CD8-positive, alpha-beta memory T cell (primary cell): ENCODE data around the gene FNIP1. TPM values are rescaled to one million over a fixed set of nuclear protein-coding genes. Genes with fewer than 3 reads are reported as not detected.

Experiments used
- CTCF ChIA-PET: fragments of 350-600 bp; sonication (Branson Sonifier 250); formaldehyde crosslinking; loops from one replicate; lab custom pipeline; 2021; ENCODE audit warnings: antibody characterized with exemption; lab: Charles Lee
- POLR2A ChIA-PET: fragments of 350-600 bp; sonication (Branson Sonifier 250); formaldehyde crosslinking; loops from one replicate; lab custom pipeline; 2021; ENCODE audit warnings: antibody characterized with exemption; lab: Charles Lee
- DNase-seq, 5 donors: peaks; one replicate each; pipeline versions ENCODE4 v3.0.0 to v3.0.0-alpha.2; 2020 to 2022; ENCODE audit warnings: mixed read lengths in 1 of 5
- H3K27ac ChIP-seq: one replicate; pipeline ENCODE4 v1.7.0; 2013; ENCODE audit warnings: low read depth, mild to moderate bottlenecking, low read length, moderate library complexity
- H3K27me3 ChIP-seq: 2 replicates; pipeline ENCODE4 v1.7.0; 2013; ENCODE audit warnings: low read length, mild to moderate bottlenecking; ENCODE audit not compliant: insufficient read depth, poor library complexity, severe bottlenecking
- H3K36me3 ChIP-seq: 2 replicates; pipeline ENCODE4 v1.7.0; 2013; ENCODE audit warnings: mild to moderate bottlenecking, low read length, moderate library complexity; ENCODE audit not compliant: insufficient read depth
- H3K4me1 ChIP-seq: 2 replicates; pipeline ENCODE4 v1.7.0; 2013; ENCODE audit warnings: mild to moderate bottlenecking, low read length, moderate library complexity; ENCODE audit not compliant: insufficient read depth
- H3K4me3 ChIP-seq: 2 replicates; pipeline ENCODE4 v1.7.0; 2013; ENCODE audit warnings: mild to moderate bottlenecking, low read length
- H3K9me3 ChIP-seq: 2 replicates; pipeline ENCODE4 v1.7.0; 2013; ENCODE audit warnings: mild to moderate bottlenecking, low read length
- H3K27ac Mint-ChIP-seq, 8 donors: one replicate each; pipeline ENCODE4 v1.8.0; 2020 to 2021; ENCODE audit warnings: mixed read lengths in 8 of 8, mild to moderate bottlenecking in 6 of 8, inconsistent platforms in 3 of 8, moderate library complexity in 3 of 8
- H3K27me3 Mint-ChIP-seq, 2 donors: one replicate each; pipeline ENCODE4 v1.8.0; 2020 to 2021; ENCODE audit warnings: mixed read lengths in 2 of 2, mild to moderate bottlenecking in 1 of 2, moderate library complexity in 1 of 2
- H3K36me3 Mint-ChIP-seq, 3 donors: one replicate each; pipeline ENCODE4 v1.8.0; 2020 to 2021; ENCODE audit warnings: mixed read lengths in 3 of 3, inconsistent platforms in 1 of 3, mild to moderate bottlenecking in 1 of 3
- H3K4me1 Mint-ChIP-seq, 3 donors: one replicate each; pipeline ENCODE4 v1.8.0; 2020 to 2021; ENCODE audit warnings: mixed read lengths in 3 of 3, inconsistent platforms in 1 of 3, mild to moderate bottlenecking in 1 of 3
- H3K4me3 Mint-ChIP-seq, 7 donors: one replicate each; pipeline ENCODE4 v1.8.0; 2020 to 2021; ENCODE audit warnings: mixed read lengths in 7 of 7, mild to moderate bottlenecking in 6 of 7, moderate library complexity in 4 of 7, inconsistent platforms in 2 of 7
- H3K9me3 Mint-ChIP-seq, 5 donors: one replicate each; pipeline ENCODE4 v1.8.0; 2020 to 2022; ENCODE audit warnings: mixed read lengths in 5 of 5, mild to moderate bottlenecking in 3 of 5, moderate library complexity in 2 of 5, inconsistent platforms in 1 of 5
- polyA plus RNA-seq: library from polyadenylated mRNA; unstranded; fragments of 300-500 nt; fragmentation: Illumina TruSeq; gene quantifications from one replicate; pipeline ENCODE4 v1.2.3, GENCODE V29; 2021
- total RNA-seq, 2 experiments: library from RNA; stranded (reverse); gene quantifications; one replicate each; pipeline ENCODE4 v1.2.3, GENCODE V29; 2021

FNIP1 gene
- total and polyA plus RNA-seq, 3 experiments from 2014 or later, result 8.8 to 16.0 (median 15.9) TPM

DNA sequence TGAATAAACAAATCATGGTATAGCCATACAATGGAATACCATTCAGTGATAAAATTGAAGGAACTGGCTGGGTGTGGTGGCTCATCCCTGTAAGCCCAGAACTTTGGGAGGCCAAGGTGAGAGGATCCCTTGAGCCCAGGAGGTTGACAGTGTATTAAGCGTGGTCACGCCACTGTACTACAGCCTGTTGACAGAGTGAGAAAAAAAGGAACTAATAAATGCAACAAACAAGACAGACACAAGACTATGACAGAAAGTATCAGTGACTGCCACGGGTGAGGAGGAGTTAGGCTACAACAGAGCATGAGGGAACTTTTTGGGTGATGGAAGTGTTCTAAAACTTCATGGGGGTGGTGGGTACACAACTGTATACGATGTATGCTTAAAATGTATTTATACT is 2.2 kb downstream of the FNIP1 start:
- H3K27ac Mint-ChIP-seq, result peak overlapping the region in 5 of 8 donors; percentile 17 to 100 (median 44)
- peaks cover 0 to 13% (median 2%) of the 10 kb centered on the region in 3 donors for H3K36me3 Mint-ChIP-seq
- H3K4me3 Mint-ChIP-seq, result peak overlapping the region in 6 of 7 donors; percentile 6 to 96 (median 64)
- peaks cover 47 to 64% (median 62%) of the 10 kb centered on the region in 3 donors for H3K4me1 Mint-ChIP-seq
- Histone ChIP-seq H3K4me3 (peak overlapping the region; percentile 31), H3K4me1 (peaks cover 21% of the 10 kb centered on the region), H3K36me3 (no peaks in the 10 kb centered on the region), H3K27me3 (no peaks in the 10 kb centered on the region), H3K27ac (no peak overlapping the region), H3K9me3 (no peaks in the 10 kb centered on the region)
- no peaks in the 10 kb centered on the region for H3K27me3 Mint-ChIP-seq
- ChIA-PET POLR2A (no interaction called here), CTCF (no interaction called here)
- no peaks in the 10 kb centered on the region for H3K9me3 Mint-ChIP-seq
- DNase-seq, result no peak

DNA sequence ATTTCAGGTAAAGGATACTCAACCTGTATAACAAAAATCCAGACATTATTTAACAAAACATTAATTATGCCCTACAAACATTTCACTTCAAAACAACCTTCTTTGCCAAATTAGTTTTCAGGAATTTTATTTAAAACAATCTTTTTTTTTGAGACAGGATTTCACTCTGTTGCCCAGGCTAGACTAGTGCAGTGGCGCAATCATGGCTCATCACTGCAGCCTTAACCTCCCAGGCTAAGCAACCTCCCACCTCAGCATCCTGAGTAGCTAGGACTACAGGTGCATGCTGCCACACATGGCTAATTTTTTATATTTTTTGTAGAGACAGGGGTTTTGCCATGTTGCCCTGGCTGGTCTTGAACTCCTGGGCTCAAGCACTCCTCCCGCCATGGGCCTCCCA is 3.9 kb downstream of the FNIP1 start:
- Mint-ChIP-seq H3K27ac (peak overlapping the region in 1 of 8 donors; percentile 23), H3K27me3 (no peaks in the 10 kb centered on the region), H3K4me3 (no peak overlapping the region), H3K9me3 (no peaks in the 10 kb centered on the region), H3K4me1 (peaks cover 50 to 73% (median 70%) of the 10 kb centered on the region in 3 donors), H3K36me3 (peaks cover 0 to 15% (median 7%) of the 10 kb centered on the region in 3 donors)
- ChIA-PET POLR2A (no interaction called here), CTCF (no interaction called here)
- H3K27ac ChIP-seq, result no peak overlapping the region
- no peak overlapping the region for H3K4me3 ChIP-seq
- no peaks in the 10 kb centered on the region for H3K27me3 ChIP-seq
- H3K9me3 ChIP-seq, result no peaks in the 10 kb centered on the region
- no peaks in the 10 kb centered on the region for H3K36me3 ChIP-seq
- H3K4me1 ChIP-seq, result peaks cover 22% of the 10 kb centered on the region
- DNase-seq, result no peak

DNA sequence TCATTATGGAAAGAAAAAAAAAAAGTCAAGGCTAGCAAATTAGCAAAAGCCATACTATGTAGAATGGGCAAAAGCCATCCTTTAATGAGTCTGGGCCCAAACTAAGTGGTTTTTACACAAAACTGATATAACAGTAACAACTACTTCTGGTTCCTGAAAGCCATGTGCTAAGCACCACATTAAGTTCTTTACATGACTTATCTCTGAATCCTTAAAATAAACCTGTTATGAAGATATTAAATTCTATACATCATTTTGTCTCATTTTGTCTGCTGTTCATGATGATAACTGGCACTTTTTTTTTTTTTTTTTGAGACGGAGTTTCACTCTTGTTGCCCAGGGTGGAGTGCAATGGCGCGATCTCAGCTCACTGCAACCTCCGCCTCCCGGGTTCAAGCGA is 5.0 kb downstream of the FNIP1 start:
- no peaks in the 10 kb centered on the region for H3K27me3 Mint-ChIP-seq
- CTCF ChIA-PET, result no interaction called here
- no peak overlapping the region for H3K4me3 Mint-ChIP-seq
- DNase-seq, result no peak
- H3K4me1 ChIP-seq, result peaks cover 19% of the 10 kb centered on the region
- POLR2A ChIA-PET, result no interaction called here
- peaks cover 52 to 78% (median 75%) of the 10 kb centered on the region in 3 donors for H3K4me1 Mint-ChIP-seq
- no peaks in the 10 kb centered on the region for H3K27me3 ChIP-seq
- H3K36me3 ChIP-seq, result no peaks in the 10 kb centered on the region
- no peak overlapping the region for H3K27ac Mint-ChIP-seq
- no peaks in the 10 kb centered on the region for H3K9me3 Mint-ChIP-seq
- H3K36me3 Mint-ChIP-seq, result peaks cover 0 to 11% (median 10%) of the 10 kb centered on the region in 3 donors
- no peaks in the 10 kb centered on the region for H3K9me3 ChIP-seq
- no peak overlapping the region for H3K4me3 ChIP-seq
- no peak overlapping the region for H3K27ac ChIP-seq

DNA sequence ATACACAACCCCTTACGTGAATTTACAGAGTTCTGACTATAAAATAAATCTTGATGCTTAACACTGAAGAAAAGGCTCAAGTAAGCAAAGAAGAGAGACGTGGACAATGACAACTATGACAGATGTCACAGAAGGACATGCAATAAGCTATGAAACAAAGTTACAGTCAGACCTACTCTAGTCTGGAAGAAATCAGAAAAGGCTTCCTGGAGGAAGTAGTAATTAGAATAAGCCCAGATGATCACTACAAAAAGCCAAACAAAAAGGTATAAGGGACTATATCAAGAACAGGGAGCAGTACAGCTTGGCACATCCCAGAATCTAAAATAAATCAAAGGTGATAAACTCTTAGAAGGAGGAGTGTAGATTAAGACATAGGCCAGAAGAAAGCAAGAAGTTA is 6.3 kb downstream of the FNIP1 start:
- no peak overlapping the region for H3K27ac ChIP-seq
- peaks cover 16% of the 10 kb centered on the region for H3K4me1 ChIP-seq
- H3K4me3 Mint-ChIP-seq, result no peak overlapping the region
- no peak for DNase-seq
- peaks cover 51 to 76% (median 75%) of the 10 kb centered on the region in 3 donors for H3K4me1 Mint-ChIP-seq
- ChIA-PET POLR2A (no interaction called here), CTCF (no interaction called here)
- H3K27me3 Mint-ChIP-seq, result no peaks in the 10 kb centered on the region
- no peak overlapping the region for H3K4me3 ChIP-seq
- H3K27me3 ChIP-seq, result no peaks in the 10 kb centered on the region
- no peaks in the 10 kb centered on the region for H3K9me3 Mint-ChIP-seq
- H3K27ac Mint-ChIP-seq, result peak overlapping the region in 3 of 8 donors; percentile 2 to 42 (median 2)
- peaks cover 0 to 10% (median 5%) of the 10 kb centered on the region in 3 donors for H3K36me3 Mint-ChIP-seq
- H3K9me3 ChIP-seq, result no peaks in the 10 kb centered on the region
- H3K36me3 ChIP-seq, result no peaks in the 10 kb centered on the region

DNA sequence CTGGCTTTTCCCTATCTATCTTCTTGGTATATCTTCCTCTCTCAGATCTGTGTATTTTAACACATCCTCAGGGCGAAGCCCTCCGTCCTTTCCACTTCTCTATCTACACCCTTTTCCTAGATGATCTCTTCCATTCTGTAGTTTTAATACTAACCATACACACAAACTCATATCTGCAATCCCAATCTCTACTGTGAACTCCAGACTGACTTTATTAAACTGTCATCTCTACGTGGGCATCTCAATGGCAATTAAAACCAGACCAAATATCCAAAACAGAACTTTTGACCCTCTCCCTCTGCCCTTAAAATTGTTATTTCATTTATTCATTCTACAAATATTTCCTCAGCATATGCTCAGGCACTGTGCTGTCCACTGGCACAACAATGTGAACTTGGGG is 7.1 kb downstream of the FNIP1 start:
- H3K4me1 Mint-ChIP-seq, result peaks cover 44 to 68% (median 67%) of the 10 kb centered on the region in 3 donors
- H3K27me3 Mint-ChIP-seq, result no peaks in the 10 kb centered on the region
- ChIA-PET POLR2A (no interaction called here), CTCF (no interaction called here)
- Histone ChIP-seq H3K4me3 (no peak overlapping the region), H3K27ac (no peak overlapping the region), H3K9me3 (no peaks in the 10 kb centered on the region), H3K4me1 (peaks cover 12% of the 10 kb centered on the region), H3K36me3 (no peaks in the 10 kb centered on the region), H3K27me3 (no peaks in the 10 kb centered on the region)
- no peak overlapping the region for H3K4me3 Mint-ChIP-seq
- H3K9me3 Mint-ChIP-seq, result no peaks in the 10 kb centered on the region
- peaks cover 0 to 10% (median 4%) of the 10 kb centered on the region in 3 donors for H3K36me3 Mint-ChIP-seq
- no peak overlapping the region for H3K27ac Mint-ChIP-seq
- no peak for DNase-seq

DNA sequence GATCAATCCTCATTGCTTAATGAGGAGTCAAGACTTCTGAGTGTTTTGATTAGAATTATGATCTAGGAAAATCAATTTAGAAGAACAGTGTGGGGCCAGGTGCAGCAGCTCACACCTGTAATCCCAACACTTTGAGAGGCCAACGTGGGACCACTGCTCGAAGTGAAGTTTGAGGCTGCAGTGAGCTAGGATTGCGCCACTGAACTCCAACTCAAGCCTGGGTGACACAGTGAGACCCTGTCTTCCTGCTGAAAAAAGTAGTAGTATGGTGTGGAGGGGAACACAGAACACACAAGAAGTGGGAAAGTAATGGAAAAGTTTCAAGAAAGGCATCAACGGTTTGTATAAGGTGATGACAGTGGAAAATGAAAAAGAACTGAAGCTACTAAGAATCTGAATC is 9.1 kb downstream of the FNIP1 start:
- no peak overlapping the region for H3K4me3 ChIP-seq
- POLR2A ChIA-PET, result interaction anchor here (0.6 kb wide), 1 partner anchor 131 kb away, joined by 7 read pairs; no protein-coding TSS in a partner anchor
- H3K4me1 ChIP-seq, result peaks cover 6% of the 10 kb centered on the region
- no peak overlapping the region for H3K27ac ChIP-seq
- H3K27ac Mint-ChIP-seq, result peak overlapping the region in 3 of 8 donors; percentile 13 to 35 (median 14)
- peaks cover 47 to 64% (median 58%) of the 10 kb centered on the region in 3 donors for H3K4me1 Mint-ChIP-seq
- no peaks in the 10 kb centered on the region for H3K27me3 ChIP-seq
- no peaks in the 10 kb centered on the region for H3K9me3 Mint-ChIP-seq
- DNase-seq, result no peak
- H3K9me3 ChIP-seq, result no peaks in the 10 kb centered on the region
- CTCF ChIA-PET, result no interaction called here
- no peaks in the 10 kb centered on the region for H3K36me3 ChIP-seq
- peaks cover 0 to 12% (median 4%) of the 10 kb centered on the region in 3 donors for H3K36me3 Mint-ChIP-seq
- H3K4me3 Mint-ChIP-seq, result peak overlapping the region in 2 of 7 donors; percentile 9 to 10
- H3K27me3 Mint-ChIP-seq, result no peaks in the 10 kb centered on the region

DNA sequence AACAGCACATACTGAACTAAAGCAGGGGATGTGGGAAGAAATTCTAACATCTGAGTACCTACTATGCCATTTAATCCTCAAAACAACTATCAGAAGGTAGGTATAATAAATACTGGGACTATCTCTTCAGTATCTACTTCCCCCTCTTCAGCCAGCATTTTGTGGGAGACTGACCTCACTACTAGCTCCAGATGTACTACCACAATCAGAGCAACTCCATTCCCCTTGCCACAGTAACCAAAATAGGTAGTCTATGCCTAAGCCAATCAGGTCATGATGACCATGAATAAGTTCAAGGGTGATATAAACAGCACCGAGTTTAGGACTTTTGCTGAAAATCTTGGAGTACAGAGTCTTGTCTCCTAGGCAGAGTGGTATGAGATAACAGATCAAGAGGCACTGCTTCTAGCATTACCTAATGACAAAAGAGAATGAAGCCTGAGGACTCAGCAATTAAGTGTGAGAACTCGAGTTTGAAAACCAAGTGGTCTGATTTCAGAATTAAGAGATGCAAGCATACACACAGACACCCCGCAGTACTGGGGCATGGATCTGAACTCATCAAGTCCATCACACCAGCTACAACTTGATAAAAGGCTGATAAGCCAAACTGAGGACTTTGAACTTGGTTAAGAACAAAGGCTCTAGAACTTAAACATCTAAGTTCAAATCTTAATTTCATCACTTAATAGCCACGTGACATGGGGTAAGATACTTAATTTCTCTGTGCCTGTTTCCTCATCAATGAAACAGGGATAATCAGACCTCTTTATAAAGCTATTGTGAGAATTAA is 9.7 kb downstream of the FNIP1 start:
- no peaks in the 10 kb centered on the region for H3K9me3 ChIP-seq
- H3K27ac Mint-ChIP-seq, result peak overlapping the region in 1 of 8 donors; percentile 14
- CTCF ChIA-PET, result no interaction called here
- no peak overlapping the region for H3K27ac ChIP-seq
- no peaks in the 10 kb centered on the region for H3K9me3 Mint-ChIP-seq
- POLR2A ChIA-PET, result no interaction called here
- no peak overlapping the region for H3K4me3 ChIP-seq
- H3K27me3 Mint-ChIP-seq, result no peaks in the 10 kb centered on the region
- peaks cover 45 to 65% (median 62%) of the 10 kb centered on the region in 3 donors for H3K4me1 Mint-ChIP-seq
- DNase-seq, result no peak
- peaks cover 0 to 12% (median 4%) of the 10 kb centered on the region in 3 donors for H3K36me3 Mint-ChIP-seq
- no peak overlapping the region for H3K4me3 Mint-ChIP-seq
- H3K4me1 ChIP-seq, result peaks cover 6% of the 10 kb centered on the region
- no peaks in the 10 kb centered on the region for H3K36me3 ChIP-seq
- H3K27me3 ChIP-seq, result no peaks in the 10 kb centered on the region

DNA sequence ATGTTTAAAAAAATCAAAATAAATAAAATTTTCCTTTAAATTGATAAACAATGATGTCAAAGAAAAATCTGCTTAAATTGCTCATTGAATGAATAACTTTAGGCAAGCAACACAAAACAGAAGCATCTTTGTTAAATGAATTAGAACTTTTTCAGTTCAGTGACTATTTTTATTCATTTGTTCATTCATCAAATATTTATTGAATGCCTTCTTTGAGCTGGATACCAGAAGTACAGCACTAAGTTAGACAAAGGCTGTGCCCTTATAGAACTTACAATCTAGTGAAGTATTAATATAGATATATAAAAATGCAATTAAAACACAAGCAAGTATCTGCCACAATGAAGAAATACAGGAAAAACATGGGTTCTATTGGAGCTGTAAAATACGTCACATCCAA is 10.8 kb downstream of the FNIP1 start:
- Mint-ChIP-seq H3K4me1 (peaks cover 42 to 67% (median 60%) of the 10 kb centered on the region in 3 donors), H3K36me3 (peaks cover 0 to 15% (median 6%) of the 10 kb centered on the region in 3 donors), H3K27me3 (no peaks in the 10 kb centered on the region), H3K4me3 (no peak overlapping the region), H3K27ac (no peak overlapping the region), H3K9me3 (no peaks in the 10 kb centered on the region)
- Histone ChIP-seq H3K4me3 (no peak overlapping the region), H3K9me3 (no peaks in the 10 kb centered on the region), H3K36me3 (no peaks in the 10 kb centered on the region), H3K4me1 (peaks cover 6% of the 10 kb centered on the region), H3K27me3 (no peaks in the 10 kb centered on the region), H3K27ac (no peak overlapping the region)
- no peak for DNase-seq
- ChIA-PET POLR2A (no interaction called here), CTCF (no interaction called here)
